Measurements from ENCODE around the gene HCFC1R1.

The HCFC1R1 gene

GRCh38 chr16:2974319-2975056, 49.3 kb downstream of the HCFC1R1 start:
- DNase-seq (ENCODE audit: extremely low spot score) = no peak
- POLR2A ChIA-PET = no interaction called here
- CTCF ChIA-PET = interaction anchor here (1.0 to 2.3 kb wide), 5 partner anchors 9 to 56 kb away, joined by 3 to 7 read pairs (median 3); no protein-coding TSS in a partner anchor
- TF ChIP-seq CTCF (IDR thresholded peaks at IDR 0.05; ENCODE audit: control extremely low read depth, extremely low read depth, low read depth, missing control alignments) = no peak

- ChIA-PET CTCF (interaction anchor here (1.1 to 2.3 kb wide), 2 partner anchors 47 to 57 kb away, joined by 3 to 7 read pairs; no protein-coding TSS in a partner anchor), POLR2A (no interaction called here)
- no peak for TF ChIP-seq CTCF (IDR thresholded peaks at IDR 0.05; ENCODE audit: control extremely low read depth, extremely low read depth, low read depth, missing control alignments)
- DNase-seq (ENCODE audit: extremely low spot score) = no peak
Observed at GRCh38 chr16:2973605-2974318, 50.0 kb downstream of the HCFC1R1 start.

DNA sequence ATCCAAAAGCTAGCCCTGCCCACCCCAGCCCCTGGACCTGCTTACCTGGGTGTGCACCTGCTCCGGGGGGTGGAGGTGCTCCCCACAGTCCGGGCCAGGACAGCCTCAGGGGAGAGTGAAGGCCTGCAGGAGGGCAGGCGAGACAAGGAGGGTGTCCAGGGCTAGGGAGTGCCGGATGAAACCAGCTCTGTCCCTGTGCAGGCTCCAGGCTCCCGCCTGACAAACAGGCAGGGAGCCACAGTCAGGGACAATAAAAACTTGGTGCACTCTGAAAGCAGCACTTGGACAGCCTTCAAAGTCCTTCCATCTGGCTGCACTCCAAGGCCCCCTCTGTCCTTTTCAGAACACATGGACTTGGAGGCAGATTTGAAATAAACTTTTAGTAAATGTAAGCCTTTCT, 50.6 kb downstream of the HCFC1R1 start:
- CTCF ChIA-PET = interaction anchor here (2.1 to 2.3 kb wide), 3 partner anchors 10 to 46 kb away, joined by 5 to 11 read pairs (median 7); partner anchors contain the start of gene KREMEN2
- DNase-seq (ENCODE audit: extremely low spot score) = no peak
- POLR2A ChIA-PET = no interaction called here
- no peak for TF ChIP-seq CTCF (IDR thresholded peaks at IDR 0.05; ENCODE audit: control extremely low read depth, extremely low read depth, low read depth, missing control alignments)
